Pancreas (tissue), 10 donors: Measurements from ENCODE around the gene ANTXR2. TPM values are rescaled to one million over a fixed set of nuclear protein-coding genes. Genes with fewer than 3 reads are reported as not detected.

Experiments used
- ATAC-seq, 4 donors: fragments of 200-7000 bp; cut with Tn5 transposase; one replicate each; pipeline versions ENCODE4 v1.8.0 to v1.9.1; 2020; ENCODE audit warnings: mild to moderate bottlenecking in 4 of 4, moderate library complexity in 4 of 4
- DNase-seq, 6 donors: peaks; one replicate each; pipeline ENCODE4 v3.0.0-alpha.2; 2020
- FAIRE-seq: peaks from 2 replicates; lab custom pipeline; 2012; peaks lifted over from hg19 to GRCh38; lab: Jason Lieb, UNC
- H3K27ac ChIP-seq, 4 donors: fragments of 200-600 bp; sonication (generic); 1 replicate in 3 of 4; 2 replicates in 1 of 4; pipeline versions ENCODE4 v1.5.0 to v1.8.0; 2020
- H3K27me3 ChIP-seq, 4 donors: fragments of 200-600 bp; one replicate each; pipeline ENCODE4 v1.8.0; 2021
- H3K36me3 ChIP-seq, 3 donors: fragments of 200-600 bp; sonication (generic) in 1 of 3; one replicate each; pipeline versions ENCODE4 v1.5.0 to v1.8.0; 2020 to 2021
- H3K4me1 ChIP-seq, 3 donors: fragments of 200-600 bp; one replicate each; pipeline ENCODE4 v1.8.0; 2021
- H3K4me3 ChIP-seq, 4 donors: fragments of 200-600 bp; sonication (generic) in 2 of 4; one replicate each; pipeline versions ENCODE4 v1.5.0 to v1.8.0; 2020 to 2021
- H3K9me3 ChIP-seq, 4 donors: fragments of 200-600 bp; one replicate each; pipeline ENCODE4 v1.8.0; 2021
- WGBS, 2 donors: extraction: QIAGEN DNeasy Blood & Tissue Kit; methylation state at CpG; one replicate each; pipeline ENCODE4 v1.1.7; 2013; 5-methylcytosine and 5-hydroxymethylcytosine counted together
- intact Hi-C, 3 donors: fragments of 100-400 bp; cut with DNase I; formaldehyde crosslinking; loops; one replicate each; pipeline versions ENCODE4 v1.11.1 to v1.14.2; 2022
- polyA plus RNA-seq, 2 donors: library from polyadenylated mRNA; stranded (reverse); fragments of 200-250 nt; gene quantifications; one replicate each; pipeline ENCODE4 v1.2.3, GENCODE V29; 2013
- total RNA-seq, 6 donors: library from RNA; stranded (reverse); fragmentation: NEBNext Ultra II Directional in 4 of 6; extraction: Animal tissue kit (Norgen Biotek cat#: 25700) in 4 of 6; gene quantifications; one replicate each; pipeline versions ENCODE4 v1.2.1 to v1.2.4, GENCODE V29; 2021 to 2023
- TF ChIP-seq, protein P1 (sequence below), 4 donors: fragments of 200-600 bp; sonication (generic) in 3 of 4; IDR thresholded peaks; one replicate each; pipeline versions ENCODE4 v1.5.0 to v1.8.0; 2021; ENCODE audit warnings: antibody characterized with exemption in 4 of 4
- donor health status: healthy with polysubstance abuse.
- donor health status: DM: no; HTN: no; CAD: no; lungs with moderate emphysema.
- donor health status: DM: no; HTN: no; CAD: no.
- donor health status: control.
- donor health status: control.
- donor health status: Bipolar disorder and iron deficiency.
- donor health status: DM: yes; HTN: yes; CAD: no.
- donor health status: DM: no; HTN: no; CAD: no.
- donor health status: DM: no; HTN: no; CAD: no.
- donor health status: DM: yes; HTN: yes; CAD: no.

Gene ANTXR2
- total and polyA plus RNA-seq, 8 donors: 1.4 to 22.4 (median 4.6) TPM

DNA sequence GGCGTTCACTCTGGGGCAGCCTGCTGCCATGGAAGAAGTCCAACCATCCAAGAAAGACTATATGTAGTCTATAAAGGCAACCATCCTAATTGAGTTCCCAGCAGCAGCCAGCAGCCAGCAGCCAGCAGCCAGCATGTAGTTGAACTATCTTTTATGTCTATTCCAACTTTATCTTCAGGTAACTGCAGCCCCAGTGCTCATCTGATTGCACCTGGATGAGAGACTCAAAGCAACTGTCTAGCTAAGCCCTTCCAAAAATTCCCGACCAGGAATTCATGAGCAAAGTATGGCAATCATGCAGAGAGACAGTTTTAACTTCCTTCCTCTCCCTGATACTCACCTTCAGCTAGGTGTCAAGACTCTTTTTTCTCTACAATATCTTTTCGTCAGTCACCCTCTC lies 216.8 kb downstream of the ANTXR2 start:
- Histone ChIP-seq H3K9me3 (no peaks in the 10 kb centered on the region), H3K4me3 (no peak overlapping the region), H3K27me3 (no peaks in the 10 kb centered on the region), H3K4me1 (peaks cover 0 to 6% (median 0%) of the 10 kb centered on the region in 3 donors), H3K27ac (no peak overlapping the region), H3K36me3 (no peaks in the 10 kb centered on the region)
- WGBS, 2 donors: 65 to 66% methylated on average over 3 of the region's 3 CpGs
- DNase-seq (no peak), ATAC-seq (no peak), FAIRE-seq (no peak)
- TF ChIP-seq, protein P1, sequence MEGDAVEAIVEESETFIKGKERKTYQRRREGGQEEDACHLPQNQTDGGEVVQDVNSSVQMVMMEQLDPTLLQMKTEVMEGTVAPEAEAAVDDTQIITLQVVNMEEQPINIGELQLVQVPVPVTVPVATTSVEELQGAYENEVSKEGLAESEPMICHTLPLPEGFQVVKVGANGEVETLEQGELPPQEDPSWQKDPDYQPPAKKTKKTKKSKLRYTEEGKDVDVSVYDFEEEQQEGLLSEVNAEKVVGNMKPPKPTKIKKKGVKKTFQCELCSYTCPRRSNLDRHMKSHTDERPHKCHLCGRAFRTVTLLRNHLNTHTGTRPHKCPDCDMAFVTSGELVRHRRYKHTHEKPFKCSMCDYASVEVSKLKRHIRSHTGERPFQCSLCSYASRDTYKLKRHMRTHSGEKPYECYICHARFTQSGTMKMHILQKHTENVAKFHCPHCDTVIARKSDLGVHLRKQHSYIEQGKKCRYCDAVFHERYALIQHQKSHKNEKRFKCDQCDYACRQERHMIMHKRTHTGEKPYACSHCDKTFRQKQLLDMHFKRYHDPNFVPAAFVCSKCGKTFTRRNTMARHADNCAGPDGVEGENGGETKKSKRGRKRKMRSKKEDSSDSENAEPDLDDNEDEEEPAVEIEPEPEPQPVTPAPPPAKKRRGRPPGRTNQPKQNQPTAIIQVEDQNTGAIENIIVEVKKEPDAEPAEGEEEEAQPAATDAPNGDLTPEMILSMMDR (IDR thresholded peaks at IDR 0.05): no peak
- intact Hi-C loops: no loop called here

DNA sequence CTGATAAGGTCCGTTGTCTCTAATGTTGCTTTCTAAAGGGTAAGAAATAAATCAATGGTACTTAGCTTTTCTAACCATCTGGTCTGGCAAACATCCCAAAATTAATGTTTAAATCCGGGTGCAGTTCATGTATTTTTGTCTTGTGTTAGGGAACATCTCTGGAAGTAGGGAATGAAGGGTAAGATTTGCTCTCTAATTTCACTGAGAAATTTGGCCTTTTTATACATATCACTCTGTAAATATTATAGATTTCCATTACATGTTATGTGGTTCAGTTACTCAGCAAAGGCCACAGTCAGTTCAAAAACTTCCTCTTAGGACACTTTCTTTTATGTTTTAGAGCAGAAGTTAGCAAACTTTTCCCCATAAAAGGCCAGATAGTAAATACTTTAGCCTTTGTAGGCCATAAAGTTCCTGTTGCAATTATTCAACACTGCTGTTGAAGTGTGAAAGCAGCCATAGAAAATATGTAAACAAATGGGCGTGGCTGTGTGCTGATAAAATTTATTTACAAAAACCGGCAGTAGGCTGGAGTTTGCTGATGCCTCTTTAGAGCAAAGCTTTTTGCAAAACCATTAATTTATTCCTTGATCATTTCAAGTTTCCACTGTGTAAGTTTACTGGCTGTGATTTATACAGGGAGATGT lies 218.1 kb downstream of the ANTXR2 start:
- ATAC-seq (no peak), DNase-seq (no peak), FAIRE-seq (no peak)
- Histone ChIP-seq H3K4me3 (no peak overlapping the region), H3K9me3 (no peaks in the 10 kb centered on the region), H3K27me3 (no peaks in the 10 kb centered on the region), H3K36me3 (no peaks in the 10 kb centered on the region), H3K27ac (no peak overlapping the region), H3K4me1 (peaks cover 0 to 6% (median 0%) of the 10 kb centered on the region in 3 donors)
- intact Hi-C loops: no loop called here
- 5 to 9% methylated on average over 4 of the region's 4 CpGs for WGBS, 2 donors
- TF ChIP-seq, protein P1 (IDR thresholded peaks at IDR 0.05): no peak

DNA sequence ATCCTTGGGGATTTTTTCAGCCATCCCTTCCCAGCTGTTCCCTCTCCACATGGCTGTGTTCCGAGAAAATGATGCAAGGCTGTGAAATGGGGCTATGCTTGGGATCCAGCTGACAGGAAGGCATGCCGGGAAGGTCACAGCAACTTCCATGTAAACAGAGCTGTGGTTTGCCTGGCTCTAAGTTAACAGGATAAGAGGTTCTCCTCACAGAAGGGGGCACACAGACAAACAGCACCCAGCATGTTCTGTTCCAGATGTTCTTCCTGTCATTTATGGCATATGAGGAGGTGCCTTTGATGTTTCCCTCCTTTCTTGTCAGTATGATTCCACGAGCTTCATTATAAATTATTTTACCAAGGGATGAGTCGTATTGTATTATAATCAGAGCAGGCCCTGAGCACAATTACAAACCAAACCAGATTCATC lies 220.7 kb downstream of the ANTXR2 start:
- Histone ChIP-seq H3K4me3 (no peak overlapping the region), H3K27ac (no peak overlapping the region), H3K9me3 (no peaks in the 10 kb centered on the region), H3K27me3 (no peaks in the 10 kb centered on the region), H3K36me3 (no peaks in the 10 kb centered on the region), H3K4me1 (peaks cover 0 to 6% (median 0%) of the 10 kb centered on the region in 3 donors)
- WGBS, 2 donors: 49 to 52% methylated on average over 4 of the region's 4 CpGs
- ATAC-seq: peak in 3 of 4 donors; percentile 21 to 44 (median 39)
- intact Hi-C loops: no loop called here
- FAIRE-seq: no peak
- TF ChIP-seq, protein P1 (IDR thresholded peaks at IDR 0.05): no peak
- peak in 2 of 6 donors; percentile 11 to 15 for DNase-seq

DNA sequence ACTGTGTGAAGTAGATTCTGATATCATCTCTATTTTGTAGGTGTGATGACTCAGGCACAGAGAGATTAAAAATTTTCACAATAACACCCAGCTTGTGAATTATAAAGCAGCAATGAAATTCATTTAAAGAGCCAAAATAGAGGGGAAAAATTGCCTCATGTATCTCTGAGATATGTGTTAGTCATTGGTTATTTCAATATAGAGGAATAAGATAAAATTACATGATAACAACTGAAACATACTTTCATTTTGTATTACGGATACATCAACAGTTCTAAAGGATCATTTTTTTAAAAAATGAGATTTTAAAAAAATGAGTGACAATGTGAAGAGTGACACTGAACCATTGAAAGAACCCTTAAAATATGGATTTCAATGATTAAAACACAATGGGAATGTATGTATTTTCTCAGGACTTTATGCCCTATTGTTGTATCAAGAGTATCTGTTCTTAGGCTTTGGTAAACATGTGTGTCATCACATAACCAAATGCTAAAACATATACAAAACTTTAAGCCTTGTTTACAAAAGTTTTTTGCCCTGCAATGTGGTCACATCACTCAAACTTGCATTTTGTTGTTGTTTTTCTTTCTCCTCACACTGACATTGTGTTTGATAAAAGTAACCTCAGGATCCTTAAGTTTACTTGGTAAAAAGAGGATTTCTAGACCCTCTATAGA lies 221.3 kb downstream of the ANTXR2 start:
- peak; percentile 64 for FAIRE-seq

More for the DNA sequence above, 221.3 kb downstream of the ANTXR2 start:
- H3K36me3 ChIP-seq: no peaks in the 10 kb centered on the region
- TF ChIP-seq, protein P1 (IDR thresholded peaks at IDR 0.05): no peak
- H3K4me3 ChIP-seq: no peak overlapping the region
- ATAC-seq: no peak
- no peak for DNase-seq
- H3K9me3 ChIP-seq: no peaks in the 10 kb centered on the region
- no peak overlapping the region for H3K27ac ChIP-seq
- peaks cover 0 to 6% (median 0%) of the 10 kb centered on the region in 3 donors for H3K4me1 ChIP-seq
- H3K27me3 ChIP-seq: no peaks in the 10 kb centered on the region
- intact Hi-C loops: no loop called here
- 58 to 75% methylated on average over 1 of the region's 1 CpG for WGBS, 2 donors

Other genes starting within 250 kb of the ANTXR2 start
- gene PRDM8, start 124.3 kb upstream of the ANTXR2 start, total RNA-seq: 1 to 10 TPM in 1 of 6 donors, under 1 TPM in 5; 0.14 to 1.5 (median 0.60) TPM
- under 1 TPM; 0.28 to 0.49 TPM for gene PRDM8, start 124.3 kb upstream of the ANTXR2 start, polyA plus RNA-seq
- not detected for gene FGF5, start 193.4 kb upstream of the ANTXR2 start, total RNA-seq
- not detected for gene FGF5, start 193.4 kb upstream of the ANTXR2 start, polyA plus RNA-seq